Mesodermal cell (in vitro differentiated cells): ENCODE data around the gene SIVA1.
"Not testable (repeated sequence)": the region's sequence is repeated elsewhere in the genome, so short reads cannot be mapped to it uniquely, and the experiment has no call there.

ENCODE experiments used
- H3K27ac ChIP-seq: 2 replicates; pipeline ENCODE4 v1.7.0; 2013; ENCODE audit warnings: mild to moderate bottlenecking, low read depth, low read length, moderate library complexity; ENCODE audit not compliant: severe bottlenecking
- H3K36me3 ChIP-seq: 2 replicates; pipeline ENCODE4 v1.7.1; 2013; ENCODE audit warnings: mild to moderate bottlenecking, low read length, moderate library complexity; ENCODE audit not compliant: control insufficient read depth, insufficient read depth
- H3K4me1 ChIP-seq: one replicate; pipeline ENCODE4 v1.7.1; 2013; ENCODE audit warnings: mild to moderate bottlenecking, low read length; ENCODE audit not compliant: insufficient read depth, control insufficient read depth, poor library complexity, severe bottlenecking
- H3K4me3 ChIP-seq: 2 replicates; pipeline ENCODE4 v1.7.0; 2013; ENCODE audit warnings: low read length, control low read depth, mild to moderate bottlenecking; ENCODE audit not compliant: insufficient read depth, poor library complexity, severe bottlenecking; ENCODE audit errors: extremely low read depth
- H3K9me3 ChIP-seq: 2 replicates; pipeline ENCODE4 v1.7.1; 2013; ENCODE audit warnings: mild to moderate bottlenecking, low read length, moderate library complexity; ENCODE audit not compliant: control insufficient read depth
- WGBS, 2 experiments: methylation state at CpG; one replicate each; pipeline ENCODE4 v1.1.5; 2013; ENCODE audit warnings: missing lambda C conversion rate in 2 of 2; ENCODE audit not compliant: insufficient coverage in 2 of 2; 5-methylcytosine and 5-hydroxymethylcytosine counted together

SIVA1 gene

DNA sequence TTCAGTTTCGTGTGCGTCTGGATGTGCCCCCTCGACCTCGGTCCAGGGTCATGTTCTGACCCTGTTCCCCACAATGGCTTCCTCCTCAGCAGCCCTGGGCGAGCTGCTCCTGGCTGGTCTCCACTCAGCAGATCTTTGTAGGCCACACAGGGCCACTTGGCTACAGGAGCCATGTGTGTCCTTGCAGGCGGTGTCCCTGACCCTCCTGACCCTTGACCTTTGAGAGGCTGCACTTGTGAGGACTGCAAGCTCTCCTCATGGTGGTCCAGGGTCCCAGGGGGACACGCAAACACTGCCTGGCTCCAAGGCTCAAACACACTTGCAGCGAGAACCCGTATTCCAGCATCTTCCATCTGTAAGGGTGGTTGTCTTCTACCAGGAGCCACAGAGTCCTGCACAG is 7.5 kb upstream of the SIVA1 start:
- Histone ChIP-seq H3K9me3 (no peaks in the 10 kb centered on the region), H3K36me3 (no peaks in the 10 kb centered on the region), H3K4me1 (peaks cover 27% of the 10 kb centered on the region), H3K4me3 (no peak overlapping the region), H3K27ac (no peak overlapping the region)
- WGBS, 2 experiments, result 93 to 97% methylated on average over 8 to 9 of the region's 9 CpGs

DNA sequence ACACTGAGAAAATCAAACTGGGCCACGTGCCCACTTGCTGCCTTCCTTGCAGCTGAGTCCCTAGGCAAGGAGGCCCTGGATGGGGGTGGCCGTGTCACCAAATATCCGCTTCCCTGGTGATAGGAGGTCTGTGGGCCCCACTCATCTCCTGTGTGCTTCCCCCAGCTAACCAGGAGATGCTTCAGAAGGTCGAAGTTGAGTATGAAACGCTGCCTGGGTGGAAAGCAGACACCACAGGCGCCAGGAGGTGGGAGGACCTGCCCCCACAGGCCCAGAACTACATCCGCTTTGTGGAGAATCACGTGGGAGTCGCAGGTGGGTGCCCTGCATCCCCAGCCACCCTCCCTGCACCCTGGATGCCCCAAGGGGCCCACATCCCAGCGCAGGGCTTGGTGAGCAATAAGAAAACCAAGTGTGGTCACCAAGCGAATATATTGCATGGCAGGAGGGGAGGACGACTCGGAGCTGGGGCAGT is 6.8 kb upstream of the SIVA1 start:
- Histone ChIP-seq H3K4me1 (peaks cover 27% of the 10 kb centered on the region), H3K4me3 (no peak overlapping the region), H3K36me3 (no peaks in the 10 kb centered on the region), H3K9me3 (peaks cover 3% of the 10 kb centered on the region), H3K27ac (no peak overlapping the region)
- 93 to 95% methylated on average over 10 to 11 of the region's 13 CpGs for WGBS, 2 experiments

DNA sequence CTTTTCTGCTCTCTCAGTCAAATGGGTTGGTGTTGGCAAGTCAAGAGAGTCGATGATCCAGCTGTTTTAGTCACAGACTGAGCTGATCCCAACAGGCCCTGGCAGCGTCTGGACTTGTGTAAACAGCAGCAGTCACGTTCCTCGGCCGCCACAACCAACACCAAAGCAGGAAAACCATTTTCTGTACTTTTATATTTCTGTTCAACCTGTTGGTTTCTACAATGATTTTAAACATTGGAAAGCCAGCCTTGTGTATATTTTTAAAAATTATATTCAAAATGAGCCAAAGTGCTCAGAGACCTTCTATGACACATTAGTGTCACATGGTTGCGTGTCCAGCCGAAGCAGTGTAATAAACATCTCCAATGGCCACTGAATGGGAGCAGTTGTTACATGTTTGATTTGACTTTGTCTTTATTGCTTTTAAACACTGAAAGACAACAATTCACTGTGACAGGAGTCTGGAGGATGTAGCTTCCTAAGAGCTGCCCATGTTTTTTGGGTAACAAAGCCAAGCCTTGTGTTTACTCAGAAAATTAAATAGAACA is 5.9 kb upstream of the SIVA1 start:
- no peaks in the 10 kb centered on the region for H3K36me3 ChIP-seq
- peaks cover 5% of the 10 kb centered on the region for H3K9me3 ChIP-seq
- 93 to 99% methylated on average over 4 to 7 of the region's 7 CpGs for WGBS, 2 experiments
- H3K4me3 ChIP-seq, result no peak overlapping the region
- H3K27ac ChIP-seq, result no peak overlapping the region
- H3K4me1 ChIP-seq, result peaks cover 27% of the 10 kb centered on the region

DNA sequence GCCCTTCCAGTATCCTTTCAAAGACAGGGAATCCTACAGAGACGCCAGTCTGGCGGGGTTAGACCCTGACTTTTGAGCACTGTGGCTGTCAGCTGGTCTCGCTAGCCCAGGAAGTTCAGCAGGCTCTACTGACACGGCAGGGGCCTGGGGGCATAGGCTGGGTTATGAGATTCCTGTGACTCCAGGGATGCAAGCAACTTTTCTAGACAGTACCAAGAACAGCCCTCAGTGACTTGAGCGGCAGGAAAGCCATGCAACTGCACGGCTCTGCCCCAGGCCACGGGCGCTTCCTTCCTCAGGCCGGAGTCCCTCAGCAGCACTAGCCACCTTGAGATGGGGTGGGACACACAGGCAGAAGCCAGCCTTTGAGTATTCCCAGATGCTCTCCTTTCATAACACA is 5.1 kb upstream of the SIVA1 start:
- 81 to 90% methylated on average over 8 of the region's 9 CpGs for WGBS, 2 experiments
- peaks cover 19% of the 10 kb centered on the region for H3K4me1 ChIP-seq
- peaks cover 5% of the 10 kb centered on the region for H3K9me3 ChIP-seq
- H3K36me3 ChIP-seq, result no peaks in the 10 kb centered on the region
- H3K27ac ChIP-seq, result no peak overlapping the region
- no peak overlapping the region for H3K4me3 ChIP-seq

DNA sequence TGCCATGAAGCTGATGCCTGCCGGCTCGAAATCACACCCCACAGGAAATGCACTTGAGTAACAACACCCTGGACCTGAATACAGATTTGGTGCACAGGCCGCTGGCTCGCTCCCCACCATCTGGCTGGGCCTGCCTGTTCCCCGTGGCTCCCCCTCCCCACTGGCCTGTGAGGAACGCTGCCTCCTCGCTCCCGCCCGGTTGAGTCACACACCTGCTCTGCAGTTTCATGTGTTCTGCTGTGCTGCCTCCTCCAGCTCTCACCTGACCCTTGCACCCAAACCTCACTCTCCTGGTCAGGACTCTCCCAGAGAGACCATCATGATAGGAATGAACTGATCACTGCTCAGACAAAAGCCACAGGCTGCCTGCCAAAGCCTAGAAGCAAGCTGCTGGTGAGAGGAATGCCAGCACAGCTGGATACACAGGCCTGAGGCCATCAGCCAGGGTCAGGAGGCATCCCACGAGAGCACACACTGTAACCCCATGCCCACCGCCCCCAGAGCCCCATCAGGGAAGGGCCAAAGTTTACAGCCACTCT is 3.8 kb upstream of the SIVA1 start:
- no peak overlapping the region for H3K4me3 ChIP-seq
- peaks cover 5% of the 10 kb centered on the region for H3K9me3 ChIP-seq
- no peaks in the 10 kb centered on the region for H3K36me3 ChIP-seq
- H3K27ac ChIP-seq, result no peak overlapping the region
- WGBS, 2 experiments, result 35 to 62% methylated on average over 6 to 11 of the region's 11 CpGs
- H3K4me1 ChIP-seq, result peaks cover 18% of the 10 kb centered on the region

DNA sequence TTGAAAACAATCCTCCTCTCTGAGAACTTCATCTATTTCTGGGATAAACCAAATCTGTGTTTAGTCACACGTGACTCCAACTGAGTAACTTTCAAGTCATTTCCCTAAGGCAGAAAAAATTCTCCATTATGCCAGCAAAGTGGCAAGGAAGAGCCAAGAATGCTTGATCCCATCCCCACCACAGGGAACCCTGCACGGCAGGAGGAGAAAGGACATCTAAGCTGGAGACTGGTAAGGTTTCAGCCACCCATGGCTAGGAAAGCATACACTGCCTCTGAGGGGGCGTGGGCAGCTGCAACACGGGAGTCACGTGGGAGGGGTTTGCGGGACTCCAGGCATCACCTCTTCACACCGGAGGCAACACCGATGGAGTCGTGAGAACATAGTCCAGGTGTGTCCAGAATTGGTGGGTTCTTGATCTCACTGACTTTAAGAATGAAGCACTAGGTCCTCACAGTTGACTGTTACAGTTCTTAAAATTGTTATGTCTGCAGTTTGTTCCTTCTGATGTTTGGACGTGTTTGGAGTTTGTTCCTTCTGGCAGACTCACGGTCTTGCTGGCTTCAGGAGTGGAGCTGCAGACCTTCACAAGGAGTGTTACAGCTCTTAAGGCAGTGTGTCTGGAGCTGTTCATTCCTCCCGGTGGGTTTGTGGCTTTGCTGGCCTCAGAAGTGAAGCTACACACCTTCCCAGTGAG is 2.7 kb upstream of the SIVA1 start:
- H3K4me3 ChIP-seq, result no peak overlapping the region
- H3K36me3 ChIP-seq, result peaks cover 7% of the 10 kb centered on the region
- no peak overlapping the region for H3K27ac ChIP-seq
- WGBS, 2 experiments, result 84 to 87% methylated on average over 11 to 12 of the region's 12 CpGs
- H3K9me3 ChIP-seq, result peaks cover 5% of the 10 kb centered on the region
- H3K4me1 ChIP-seq, result peaks cover 24% of the 10 kb centered on the region

DNA sequence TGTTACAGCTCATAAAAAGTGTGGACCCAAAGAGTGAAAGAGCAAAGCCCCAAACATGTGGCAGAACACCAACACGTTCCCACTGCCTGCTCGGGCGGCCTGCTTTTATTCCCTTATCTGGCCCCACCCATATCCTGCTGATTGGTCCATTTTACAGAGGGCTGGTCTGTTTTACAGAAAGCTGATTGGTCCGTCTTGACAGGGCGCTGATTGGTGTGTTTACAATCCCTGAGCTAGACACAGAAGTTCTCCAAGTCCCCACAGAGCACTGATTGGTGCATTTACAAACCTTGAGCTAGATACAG is 2.2 kb upstream of the SIVA1 start:
- H3K36me3 ChIP-seq, result peaks cover 12% of the 10 kb centered on the region
- WGBS, 2 experiments, result 93 to 100% methylated on average over 4 to 5 of the region's 5 CpGs
- H3K4me3 ChIP-seq, H3K27ac ChIP-seq, H3K9me3 ChIP-seq: not testable (repeated sequence)
- peaks cover 24% of the 10 kb centered on the region for H3K4me1 ChIP-seq

DNA sequence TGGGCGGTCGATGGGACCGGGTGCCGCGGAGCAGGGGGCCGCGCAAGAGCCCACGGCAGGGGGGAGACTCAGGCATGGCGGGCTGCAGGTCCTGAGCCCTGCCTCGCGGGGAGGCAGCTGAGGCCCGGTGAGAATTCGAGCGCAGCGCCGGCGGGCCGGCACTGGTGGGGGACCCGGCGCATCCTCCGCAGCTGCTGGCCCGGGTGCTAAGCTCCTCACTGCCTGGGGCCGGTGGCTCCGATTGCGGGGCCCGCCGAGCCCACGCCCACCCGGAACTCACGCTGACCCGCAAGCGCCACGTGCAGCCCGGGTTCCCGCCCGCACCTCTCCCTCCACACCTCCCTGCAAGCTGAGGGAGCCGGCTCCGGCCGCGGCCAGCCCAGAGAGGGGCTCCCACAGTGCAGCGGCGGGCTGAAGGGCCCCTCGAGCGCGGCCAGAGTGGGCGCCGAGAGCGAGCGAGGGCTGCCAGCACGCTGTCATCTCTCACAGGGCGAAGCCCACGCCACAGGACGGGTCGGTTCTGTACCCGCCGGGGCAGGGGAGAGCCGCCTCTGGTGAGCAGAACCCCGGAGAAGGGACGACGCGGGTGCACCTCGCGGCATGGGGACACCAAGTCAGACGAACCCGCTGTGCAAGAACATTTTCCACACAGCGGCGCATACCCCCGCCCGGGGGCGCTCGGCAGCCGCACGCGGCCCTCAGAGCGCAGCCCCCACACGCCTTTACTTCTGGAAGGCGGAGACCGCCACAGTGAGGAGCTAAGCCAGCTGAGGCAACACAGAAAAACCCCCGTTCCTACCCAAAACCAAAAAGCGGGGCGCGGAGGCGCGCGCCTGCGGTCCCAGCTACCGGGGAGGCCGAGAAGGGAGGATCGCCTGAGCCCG is 1.2 kb upstream of the SIVA1 start:
- H3K4me1 ChIP-seq, result peaks cover 24% of the 10 kb centered on the region
- H3K9me3 ChIP-seq, result peaks cover 5% of the 10 kb centered on the region
- 92 to 93% methylated on average over 68 to 84 of the region's 90 CpGs for WGBS, 2 experiments
- peaks cover 23% of the 10 kb centered on the region for H3K36me3 ChIP-seq
- H3K4me3 ChIP-seq, result peak overlapping the region; percentile 81
- peak overlapping the region; percentile 75 for H3K27ac ChIP-seq

DNA sequence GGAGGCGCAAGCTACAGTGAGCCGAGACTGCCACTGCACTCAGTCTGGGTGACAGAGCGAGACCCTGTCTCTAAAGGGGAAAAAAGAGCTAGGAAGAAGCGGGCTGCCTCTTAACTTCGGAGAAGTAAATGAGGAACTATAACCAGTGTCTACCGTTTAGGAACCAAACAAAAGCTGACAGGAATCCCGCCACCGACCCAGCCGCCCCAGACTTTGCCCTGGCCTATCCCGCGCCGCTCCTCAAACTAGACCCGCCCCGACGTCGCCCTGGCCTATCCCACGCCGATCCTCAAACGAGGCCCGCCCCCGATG is 568 bp upstream of the SIVA1 start:
- Histone ChIP-seq H3K27ac (peak overlapping the region; percentile 75), H3K36me3 (peaks cover 29% of the 10 kb centered on the region), H3K4me3 (peak overlapping the region; percentile 81), H3K4me1 (peaks cover 24% of the 10 kb centered on the region), H3K9me3 (peaks cover 5% of the 10 kb centered on the region)
- WGBS, 2 experiments, result 11% methylated on average over 21 of the region's 21 CpGs

DNA sequence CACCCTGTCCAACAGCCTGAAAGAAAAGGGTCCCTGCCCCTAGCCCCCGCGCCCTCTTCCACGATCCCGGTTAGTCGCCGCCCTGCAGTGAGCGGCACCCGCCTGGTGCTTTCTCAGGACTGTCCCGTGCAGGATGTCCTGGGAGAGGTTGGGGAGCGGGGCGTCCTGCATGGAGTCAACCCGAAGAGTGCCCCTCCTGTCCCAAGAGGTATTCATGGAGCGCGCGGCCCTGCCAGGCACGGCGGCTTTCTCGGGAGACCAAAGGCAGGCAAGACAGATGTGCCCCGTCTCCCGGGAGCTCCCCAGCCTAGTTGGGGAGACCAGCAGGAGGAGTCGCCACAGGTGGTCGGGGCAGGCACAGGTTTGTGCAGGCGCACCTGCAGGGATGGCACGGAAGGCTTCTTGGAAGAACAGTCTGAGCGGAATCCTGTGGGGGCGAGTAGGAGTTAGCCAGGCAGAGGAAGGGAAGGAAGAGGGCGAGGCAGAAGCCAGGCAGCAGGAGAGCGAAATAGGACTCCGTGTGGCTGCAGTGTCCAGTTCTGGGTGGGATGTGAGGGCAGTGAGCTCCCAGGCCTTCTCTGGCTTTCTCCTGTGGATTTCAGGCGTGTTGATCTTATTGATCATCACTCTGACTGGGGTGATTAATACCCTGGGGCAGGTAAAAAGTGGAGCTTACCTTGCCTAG is 723 bp downstream of the SIVA1 start:
- 3% methylated on average over 26 to 30 of the region's 30 CpGs for WGBS, 2 experiments
- Histone ChIP-seq H3K4me3 (peak overlapping the region; percentile 81), H3K36me3 (peaks cover 42% of the 10 kb centered on the region), H3K4me1 (peaks cover 17% of the 10 kb centered on the region), H3K9me3 (peaks cover 5% of the 10 kb centered on the region), H3K27ac (peak overlapping the region; percentile 95)
